ENCODE results near the gene CPEB4. TPM values are rescaled to one million over a fixed set of nuclear protein-coding genes. Genes with fewer than 3 reads are reported as not detected.

CPEB4 gene
- 10 to 100 TPM; 13.3 to 15.6 TPM for total RNA-seq

DNA sequence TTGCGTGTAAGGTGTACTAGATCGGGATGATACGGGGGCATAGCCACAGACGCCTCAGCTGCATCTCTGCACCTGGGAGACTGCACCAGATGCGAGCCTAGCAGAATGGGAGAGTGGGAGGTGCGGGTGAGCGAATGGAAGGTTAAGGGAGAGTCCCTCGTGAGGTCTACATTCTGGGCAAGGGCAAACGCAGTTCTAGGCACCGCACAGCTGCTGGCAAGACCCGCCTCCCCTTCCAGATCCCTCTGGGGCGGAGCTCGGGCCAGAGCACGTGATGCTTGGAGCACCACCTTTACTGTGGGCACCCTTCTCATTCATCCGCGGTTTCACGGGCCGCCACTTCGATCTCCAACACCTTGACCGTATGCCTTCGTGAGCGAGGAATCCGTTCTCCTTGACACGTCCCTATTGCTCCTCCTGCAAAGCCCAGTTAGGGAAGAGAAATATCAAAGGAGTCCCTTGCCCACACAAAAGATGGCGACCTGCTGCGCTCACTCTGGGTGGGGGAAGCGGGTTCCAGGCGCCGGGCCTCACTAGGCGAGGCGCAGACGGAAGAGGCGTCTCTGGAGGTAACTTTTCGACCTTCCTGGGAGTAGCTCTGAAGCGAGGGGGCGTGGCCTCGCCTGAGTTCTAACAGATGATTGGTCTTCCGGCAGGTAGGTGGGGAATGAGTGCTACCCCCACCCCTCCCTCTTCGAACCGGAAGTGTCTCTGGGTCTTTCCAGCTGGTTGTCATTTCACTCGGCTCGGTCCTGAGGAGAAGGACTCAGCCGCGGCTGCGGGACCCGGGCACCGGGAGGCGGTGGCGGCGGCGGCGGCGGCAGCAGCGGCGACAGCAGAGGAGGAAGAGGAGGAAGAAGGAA, at the start of gene CPEB4:
TSS of gene CPEB4 (plus strand) at position 740 of the 863 bp plus-strand sequence. CDS start 1,385 bp downstream, outside the sequence.
- peak; percentile 97 for ATAC-seq (replicated peaks)
- H3K4me1 Mint-ChIP-seq, result peaks cover 50% of the 10 kb centered on the region
- H3K27ac Mint-ChIP-seq, result peak within 1 kb of the TSS; percentile 94
- peak within 1 kb of the TSS; percentile 77 for H3K4me3 Mint-ChIP-seq
- peaks cover 14% of the 10 kb centered on the region for H3K36me3 Mint-ChIP-seq (ENCODE audit: low read depth)
- H3K9me3 Mint-ChIP-seq, result peaks cover 4% of the 10 kb centered on the region
- H3K27me3 Mint-ChIP-seq, result no peaks in the 10 kb centered on the region

DNA sequence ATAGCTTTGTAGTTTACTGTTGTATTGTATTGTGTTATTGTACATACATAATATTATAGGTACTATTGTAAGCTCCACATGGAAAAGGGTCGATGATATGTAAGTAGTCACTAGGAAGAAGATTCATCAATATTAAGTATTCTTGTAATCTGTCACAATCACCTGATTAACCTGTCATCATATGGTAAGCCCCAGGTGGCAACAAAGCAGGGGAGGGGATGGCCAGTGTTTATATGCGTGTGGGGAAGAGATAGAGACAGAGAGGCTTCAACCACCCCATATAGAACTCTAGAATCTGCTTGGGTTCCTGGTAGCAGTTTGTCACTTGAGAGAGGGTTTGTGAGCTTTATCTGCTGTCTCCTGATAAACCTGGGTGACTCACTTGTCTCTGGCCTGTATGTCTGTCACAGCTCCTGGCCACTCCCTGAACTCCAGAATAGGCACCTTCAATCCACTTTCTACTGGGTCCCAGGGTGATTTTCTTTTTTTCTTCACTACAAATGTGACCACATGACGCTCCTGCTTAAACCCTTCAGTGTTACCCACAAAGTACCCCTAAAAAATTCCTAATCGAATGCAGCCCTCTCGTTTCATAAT, 48.9 kb upstream of the CPEB4 start:
- Mint-ChIP-seq H3K4me3 (no peak overlapping the region), H3K9me3 (no peaks in the 10 kb centered on the region), H3K27me3 (no peaks in the 10 kb centered on the region), H3K36me3 (ENCODE audit: low read depth) (no peaks in the 10 kb centered on the region), H3K4me1 (no peaks in the 10 kb centered on the region), H3K27ac (no peak overlapping the region)
- no peak for ATAC-seq (replicated peaks)

DNA sequence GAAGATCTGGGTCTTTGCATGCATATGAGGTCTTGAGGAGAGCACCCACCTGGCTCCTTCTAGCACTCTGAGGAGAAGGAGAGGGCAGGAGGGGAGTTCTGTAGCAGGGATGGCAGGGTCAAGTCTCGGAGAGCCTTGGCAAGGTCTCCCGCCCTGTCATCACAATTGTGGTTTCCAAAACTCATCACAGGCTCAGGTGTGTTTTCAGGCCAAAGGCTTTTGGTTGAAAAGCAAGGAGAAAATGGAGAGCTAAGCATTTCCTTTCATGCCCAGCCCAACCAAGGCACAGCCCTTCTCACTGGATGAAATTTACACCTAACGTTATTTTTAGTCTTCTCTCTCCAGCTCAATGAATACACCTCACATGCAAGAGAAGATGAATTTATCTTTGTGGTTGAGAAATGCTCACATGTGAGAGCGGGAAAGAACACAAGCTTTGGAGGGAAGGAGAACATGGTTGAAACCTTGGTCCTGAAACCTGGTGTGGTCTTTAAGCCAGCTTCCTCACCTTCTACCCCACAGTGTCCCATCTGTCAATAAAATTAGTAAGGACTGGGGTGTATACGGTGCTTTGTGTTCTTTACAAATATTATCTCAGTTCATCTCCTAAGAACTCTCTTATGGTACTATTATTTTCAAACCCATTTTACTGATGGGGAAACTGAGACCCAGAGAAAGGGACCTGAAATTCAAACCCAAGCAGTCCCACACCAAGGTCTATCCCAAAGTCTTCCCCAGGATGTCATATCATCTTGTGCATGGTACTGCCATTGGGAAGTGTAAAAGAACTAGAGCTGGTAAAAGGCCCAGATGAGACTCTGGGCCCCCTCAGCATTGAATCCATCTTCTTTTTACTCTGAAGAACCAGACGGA, 47.8 kb upstream of the CPEB4 start:
- no peak for ATAC-seq (replicated peaks)
- H3K27ac Mint-ChIP-seq, result no peak overlapping the region
- no peaks in the 10 kb centered on the region for H3K27me3 Mint-ChIP-seq
- H3K4me3 Mint-ChIP-seq, result no peak overlapping the region
- H3K4me1 Mint-ChIP-seq, result no peaks in the 10 kb centered on the region
- no peaks in the 10 kb centered on the region for H3K36me3 Mint-ChIP-seq (ENCODE audit: low read depth)
- no peaks in the 10 kb centered on the region for H3K9me3 Mint-ChIP-seq

DNA sequence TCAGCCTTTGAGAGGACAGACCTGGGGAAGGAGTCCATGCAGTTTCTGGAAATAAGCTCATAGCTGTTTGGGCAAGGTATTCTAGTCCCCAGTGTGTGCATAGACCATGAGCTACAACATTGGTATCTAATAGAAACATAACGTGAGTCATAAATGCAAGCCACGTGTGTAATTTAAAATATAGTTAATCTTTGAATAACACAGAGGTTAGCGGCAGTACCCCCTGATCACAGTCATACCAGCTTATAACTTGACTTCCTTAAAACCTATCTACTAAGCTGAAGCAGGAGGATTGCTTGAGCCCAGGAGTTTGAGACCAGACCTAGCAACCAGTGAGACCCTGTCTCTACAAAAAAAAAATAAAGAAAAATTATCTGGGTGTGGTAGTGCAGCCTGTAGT, 46.4 kb upstream of the CPEB4 start:
- no peak for ATAC-seq (replicated peaks)
- Mint-ChIP-seq H3K9me3 (no peaks in the 10 kb centered on the region), H3K4me3 (no peak overlapping the region), H3K27me3 (no peaks in the 10 kb centered on the region), H3K36me3 (ENCODE audit: low read depth) (no peaks in the 10 kb centered on the region), H3K4me1 (no peaks in the 10 kb centered on the region), H3K27ac (no peak overlapping the region)

DNA sequence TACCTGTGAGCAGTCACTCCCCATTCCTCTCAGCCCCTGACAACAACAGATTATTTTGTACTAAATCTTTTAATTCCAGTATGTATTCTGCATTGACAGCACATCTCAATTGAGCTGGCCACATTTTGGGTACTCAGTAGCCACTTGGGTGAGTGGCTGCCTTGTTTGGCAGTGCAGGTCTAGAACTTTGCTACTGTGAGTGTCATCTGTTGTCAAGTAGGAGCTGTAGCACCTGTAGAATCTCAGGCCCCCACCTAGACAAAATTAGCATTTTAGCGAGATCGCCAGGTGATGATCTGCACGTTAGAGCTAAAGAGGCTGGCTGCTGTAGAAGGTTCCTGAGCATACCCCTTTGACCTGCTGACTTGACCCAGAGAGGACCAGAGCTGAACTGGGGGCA, 44.4 kb upstream of the CPEB4 start:
- no peak for ATAC-seq (replicated peaks)
- no peaks in the 10 kb centered on the region for H3K36me3 Mint-ChIP-seq (ENCODE audit: low read depth)
- H3K4me3 Mint-ChIP-seq, result no peak overlapping the region
- no peak overlapping the region for H3K27ac Mint-ChIP-seq
- H3K4me1 Mint-ChIP-seq, result no peaks in the 10 kb centered on the region
- peaks cover 4% of the 10 kb centered on the region for H3K9me3 Mint-ChIP-seq
- no peaks in the 10 kb centered on the region for H3K27me3 Mint-ChIP-seq

DNA sequence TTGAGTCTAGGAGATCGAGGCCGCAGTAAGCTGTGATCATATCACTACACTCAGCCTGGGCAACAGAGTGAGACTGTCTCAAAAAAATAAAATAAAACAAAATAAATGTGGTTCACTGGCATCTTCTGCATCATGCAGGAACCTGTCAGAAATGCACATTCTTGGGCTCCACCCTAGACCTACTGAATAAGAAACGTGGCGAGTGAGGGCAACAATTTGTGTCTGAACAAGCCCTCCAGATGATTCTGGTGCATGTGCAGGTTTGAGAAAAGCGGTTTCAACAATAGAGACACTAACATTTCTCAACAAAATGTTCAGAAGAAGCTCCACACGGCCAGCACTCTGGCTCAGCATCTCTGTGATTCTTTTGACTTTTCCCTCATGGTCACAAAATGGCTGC, 42.8 kb upstream of the CPEB4 start:
- no peak for ATAC-seq (replicated peaks)
- no peak overlapping the region for H3K27ac Mint-ChIP-seq
- H3K36me3 Mint-ChIP-seq (ENCODE audit: low read depth), result no peaks in the 10 kb centered on the region
- no peak overlapping the region for H3K4me3 Mint-ChIP-seq
- H3K9me3 Mint-ChIP-seq, result peaks cover 4% of the 10 kb centered on the region
- H3K4me1 Mint-ChIP-seq, result no peaks in the 10 kb centered on the region
- H3K27me3 Mint-ChIP-seq, result no peaks in the 10 kb centered on the region

DNA sequence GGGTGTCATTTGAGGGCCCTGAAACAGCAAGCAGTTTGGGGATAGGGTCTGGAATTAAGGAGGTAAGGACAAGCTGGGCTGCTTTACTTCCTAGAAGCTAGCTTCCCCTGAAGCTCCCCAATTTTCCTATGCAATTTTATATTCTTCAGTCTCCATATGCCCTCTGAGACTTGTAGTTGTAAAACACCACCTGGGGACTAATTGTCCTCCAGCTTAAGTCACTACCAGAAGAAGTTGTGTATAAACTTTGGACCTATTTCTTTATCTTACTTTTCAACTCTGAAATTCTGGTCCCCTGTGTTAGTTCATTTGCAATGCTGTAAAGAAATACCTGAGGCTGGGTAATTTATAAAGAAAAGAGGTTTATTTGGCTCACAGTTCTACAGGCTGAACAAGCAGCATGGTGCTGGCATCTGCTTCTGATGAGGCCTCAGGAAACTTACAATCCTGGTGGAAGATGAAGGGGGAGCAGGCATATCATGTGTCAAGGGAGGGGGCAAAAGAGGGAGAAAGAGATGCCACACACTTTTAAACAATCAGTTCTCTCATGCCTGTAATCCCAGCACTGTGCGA, 41.1 kb upstream of the CPEB4 start:
- H3K27ac Mint-ChIP-seq, result no peak overlapping the region
- no peak for ATAC-seq (replicated peaks)
- H3K27me3 Mint-ChIP-seq, result peaks cover 6% of the 10 kb centered on the region
- no peaks in the 10 kb centered on the region for H3K4me1 Mint-ChIP-seq
- H3K36me3 Mint-ChIP-seq (ENCODE audit: low read depth), result no peaks in the 10 kb centered on the region
- peaks cover 4% of the 10 kb centered on the region for H3K9me3 Mint-ChIP-seq
- no peak overlapping the region for H3K4me3 Mint-ChIP-seq

DNA sequence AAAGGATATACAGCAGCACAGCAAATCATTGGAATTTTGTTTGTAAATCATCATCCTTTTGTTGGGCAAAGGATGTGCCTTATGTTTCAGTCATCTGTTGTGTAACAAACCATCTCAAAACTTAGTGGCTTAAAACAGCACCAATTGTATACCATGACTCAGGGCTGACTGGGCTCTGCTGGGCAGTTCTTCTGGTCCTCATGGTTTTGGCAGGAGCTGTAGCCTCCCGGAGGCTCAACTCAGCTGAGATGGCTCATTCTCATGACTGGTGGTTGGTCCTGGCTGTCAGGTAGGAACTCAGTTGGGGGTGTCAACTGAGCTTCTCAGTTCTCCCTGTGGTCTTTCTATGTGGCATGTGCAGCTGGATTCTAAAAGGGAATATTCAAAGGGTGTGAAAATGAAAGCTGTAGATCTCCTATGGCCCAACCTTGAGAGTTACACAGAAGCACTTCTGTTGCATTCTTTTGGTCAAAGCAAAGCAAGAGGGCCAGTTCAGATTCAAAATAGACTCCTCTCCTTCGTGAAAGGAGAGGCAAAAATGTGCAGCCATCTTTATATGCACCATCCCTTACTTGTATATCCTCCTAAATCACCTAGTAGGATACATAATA, 39.1 kb upstream of the CPEB4 start:
- Mint-ChIP-seq H3K36me3 (ENCODE audit: low read depth) (no peaks in the 10 kb centered on the region), H3K27me3 (peaks cover 9% of the 10 kb centered on the region), H3K4me3 (no peak overlapping the region), H3K4me1 (peaks cover 4% of the 10 kb centered on the region), H3K27ac (no peak overlapping the region), H3K9me3 (peaks cover 4% of the 10 kb centered on the region)
- ATAC-seq (replicated peaks), result no peak

DNA sequence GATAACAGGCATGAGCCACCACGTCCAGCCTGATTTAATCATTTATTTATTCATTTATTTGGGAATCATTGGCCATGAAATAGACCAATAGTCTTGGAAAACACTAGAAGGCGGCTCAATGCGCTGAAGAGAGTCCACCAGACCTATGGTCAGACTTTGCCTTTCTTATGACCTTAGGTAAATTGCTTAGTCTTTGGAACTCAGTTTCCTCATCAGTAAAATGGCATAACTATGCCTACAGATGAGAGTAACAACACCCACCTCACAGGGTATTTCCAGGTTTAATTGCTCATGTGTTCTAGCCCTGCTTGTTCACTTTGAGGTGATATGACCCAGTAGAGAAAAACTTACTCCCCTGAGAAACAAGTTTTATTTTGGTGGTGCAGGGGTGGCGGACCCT, 38.2 kb upstream of the CPEB4 start:
- ATAC-seq (replicated peaks), result no peak
- Mint-ChIP-seq H3K27ac (no peak overlapping the region), H3K27me3 (peaks cover 9% of the 10 kb centered on the region), H3K4me3 (no peak overlapping the region), H3K36me3 (ENCODE audit: low read depth) (no peaks in the 10 kb centered on the region), H3K4me1 (peaks cover 4% of the 10 kb centered on the region), H3K9me3 (peaks cover 4% of the 10 kb centered on the region)

DNA sequence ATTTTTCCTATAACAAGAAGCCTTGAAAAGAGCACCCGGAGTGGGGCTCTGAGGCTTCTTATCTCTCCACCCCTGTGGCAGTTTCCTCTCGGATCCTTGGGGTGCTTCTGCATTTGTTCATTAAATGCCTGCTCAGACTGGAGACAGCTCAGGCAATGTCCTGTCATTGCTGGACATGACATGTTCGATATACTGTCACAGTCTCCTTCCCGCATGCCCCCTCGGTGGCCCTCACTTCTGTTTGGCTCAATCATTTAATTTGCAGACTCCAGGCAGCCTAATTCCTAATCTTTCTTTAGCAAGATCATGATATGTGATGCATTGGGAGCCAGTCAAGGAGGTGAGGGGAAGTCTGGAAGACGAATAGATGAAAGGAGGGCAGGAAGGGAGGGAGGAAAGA, 37.5 kb upstream of the CPEB4 start:
- peaks cover 9% of the 10 kb centered on the region for H3K4me1 Mint-ChIP-seq
- ATAC-seq (replicated peaks), result no peak
- H3K4me3 Mint-ChIP-seq, result no peak overlapping the region
- H3K36me3 Mint-ChIP-seq (ENCODE audit: low read depth), result no peaks in the 10 kb centered on the region
- H3K9me3 Mint-ChIP-seq, result peaks cover 4% of the 10 kb centered on the region
- H3K27me3 Mint-ChIP-seq, result peaks cover 9% of the 10 kb centered on the region
- H3K27ac Mint-ChIP-seq, result no peak overlapping the region

DNA sequence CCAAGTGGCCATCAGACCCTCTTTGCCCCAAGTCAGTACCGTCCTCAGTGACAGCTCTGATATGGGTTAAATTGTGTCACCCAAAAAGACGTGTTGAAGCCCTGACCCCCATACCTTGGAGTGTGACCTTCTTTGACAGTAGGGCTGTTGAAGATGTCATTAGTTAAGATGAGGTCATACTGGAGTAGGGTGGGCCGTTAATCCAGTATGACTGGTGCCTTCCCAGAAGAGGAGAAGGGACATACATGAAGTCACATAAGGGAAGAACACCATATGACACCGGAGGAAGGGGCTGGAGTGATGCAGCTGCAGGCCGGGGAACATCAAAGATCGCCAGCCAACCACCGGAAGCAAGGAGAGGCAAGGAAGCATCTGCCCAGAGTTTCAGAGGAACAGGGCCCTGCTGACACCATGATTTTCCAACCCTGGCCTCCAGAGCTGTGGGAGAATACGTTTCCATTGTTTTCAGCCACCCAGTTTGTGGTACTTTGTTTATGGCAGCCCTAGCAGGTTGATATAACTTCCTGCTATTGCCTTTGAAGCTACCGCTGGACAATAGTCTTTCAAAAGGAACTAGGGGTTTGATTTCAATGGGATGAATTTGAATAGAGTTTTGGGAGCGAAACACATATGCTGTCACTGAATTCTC, 36.4 kb upstream of the CPEB4 start:
- Mint-ChIP-seq H3K27ac (no peak overlapping the region), H3K4me3 (no peak overlapping the region), H3K36me3 (ENCODE audit: low read depth) (no peaks in the 10 kb centered on the region), H3K4me1 (peaks cover 9% of the 10 kb centered on the region), H3K27me3 (peaks cover 9% of the 10 kb centered on the region), H3K9me3 (peaks cover 4% of the 10 kb centered on the region)
- ATAC-seq (replicated peaks), result no peak

DNA sequence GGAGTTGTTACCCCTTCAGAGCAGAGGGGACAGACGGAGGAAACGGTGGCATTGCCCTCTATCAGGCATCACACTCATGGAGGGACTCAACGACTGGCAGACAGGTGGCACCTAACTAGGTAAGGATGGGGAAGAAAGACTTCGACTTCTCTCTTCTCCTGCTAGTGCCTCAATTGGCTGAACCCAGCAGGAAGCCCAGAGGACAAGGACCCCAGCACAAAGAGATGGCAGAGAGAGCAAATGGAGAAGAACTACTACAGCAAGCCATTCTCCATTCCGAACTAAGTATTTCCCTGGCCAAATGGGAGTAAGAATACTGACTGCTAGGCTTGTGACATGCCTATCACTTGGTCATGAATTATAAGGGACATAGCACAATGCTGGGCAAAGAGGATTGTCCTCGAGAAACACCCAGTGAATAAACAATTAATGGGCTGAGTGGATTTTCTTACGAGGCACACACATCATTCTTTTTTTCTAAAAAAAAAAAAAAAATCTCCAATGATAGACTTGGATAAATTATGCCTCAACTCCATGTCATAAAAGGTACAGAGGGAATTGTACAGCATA, 35.3 kb upstream of the CPEB4 start:
- peaks cover 9% of the 10 kb centered on the region for H3K4me1 Mint-ChIP-seq
- H3K4me3 Mint-ChIP-seq, result no peak overlapping the region
- H3K27ac Mint-ChIP-seq, result no peak overlapping the region
- H3K27me3 Mint-ChIP-seq, result peaks cover 9% of the 10 kb centered on the region
- H3K9me3 Mint-ChIP-seq, result peaks cover 4% of the 10 kb centered on the region
- no peak for ATAC-seq (replicated peaks)
- H3K36me3 Mint-ChIP-seq (ENCODE audit: low read depth), result no peaks in the 10 kb centered on the region

DNA sequence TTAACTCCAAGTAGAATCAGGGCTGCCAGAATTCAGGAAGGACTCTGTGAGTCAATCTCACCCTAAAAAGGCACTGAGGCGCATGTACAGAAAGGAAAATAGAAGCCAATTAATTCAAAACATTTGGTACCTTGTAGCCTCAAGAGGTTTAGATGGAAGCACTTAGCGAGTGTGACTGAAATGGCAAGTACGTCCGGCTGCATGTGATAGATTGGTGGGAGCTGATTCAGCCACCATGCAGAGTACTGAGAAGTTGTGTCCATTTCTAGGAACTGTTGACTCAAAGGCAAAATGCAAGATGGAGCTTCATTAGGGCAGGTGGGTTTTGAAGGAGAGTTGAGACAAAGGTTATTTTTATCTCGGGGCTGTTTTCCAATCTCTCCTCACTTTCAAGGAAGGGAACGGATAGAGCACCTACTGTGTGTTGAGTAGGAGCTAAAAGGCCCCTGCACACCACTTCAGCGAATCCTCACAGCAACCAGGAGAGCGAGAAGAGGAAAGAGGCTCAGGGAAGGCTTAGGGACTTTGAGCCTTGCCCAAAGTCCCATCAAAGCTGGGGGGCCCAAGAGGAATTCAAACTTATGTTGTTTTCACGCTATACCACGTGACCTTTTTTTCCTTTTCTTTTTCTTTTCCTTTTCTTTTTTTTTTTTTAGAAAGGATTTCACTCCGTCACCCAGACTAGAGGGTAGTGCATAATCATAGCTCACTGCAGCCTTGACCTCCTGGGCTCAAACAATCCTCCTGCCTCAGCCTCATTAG, 34.6 kb upstream of the CPEB4 start:
- Mint-ChIP-seq H3K36me3 (ENCODE audit: low read depth) (no peaks in the 10 kb centered on the region), H3K27ac (no peak overlapping the region), H3K4me1 (peaks cover 9% of the 10 kb centered on the region), H3K4me3 (no peak overlapping the region), H3K27me3 (peaks cover 9% of the 10 kb centered on the region), H3K9me3 (peaks cover 3% of the 10 kb centered on the region)
- ATAC-seq (replicated peaks), result peak; percentile 74
